HG02588 (cell line): Measurements from ENCODE around the gene ATP6V0B.

Source experiments
- ATAC-seq: cut with Tn5 transposase; IDR thresholded peaks from one replicate; pipeline ENCODE4 v1.9.1; 2021; ENCODE audit warnings: mild to moderate bottlenecking, moderate library complexity; ENCODE audit not compliant: unreplicated experiment

ATP6V0B gene

DNA sequence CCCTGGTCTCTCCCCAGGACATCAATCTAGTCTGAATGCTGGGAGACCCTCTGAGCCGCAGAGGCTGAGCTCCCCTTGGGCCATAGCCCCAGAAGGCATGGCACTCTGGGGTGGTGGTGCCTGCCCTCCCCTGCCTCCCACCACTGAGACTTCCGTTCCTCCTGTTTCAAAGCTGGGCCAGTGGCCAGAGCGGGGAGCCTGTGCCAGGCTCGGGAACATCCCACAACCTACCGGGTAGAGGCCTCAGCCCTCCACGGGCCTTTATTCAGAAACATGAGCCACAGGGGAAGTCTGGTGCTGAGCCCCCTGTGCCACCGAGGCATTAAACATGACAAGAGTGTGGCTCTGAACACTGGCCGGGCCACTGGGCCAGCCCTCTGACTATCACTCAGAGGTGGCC, 24.7 kb downstream of the ATP6V0B start:
- no peak for ATAC-seq

DNA sequence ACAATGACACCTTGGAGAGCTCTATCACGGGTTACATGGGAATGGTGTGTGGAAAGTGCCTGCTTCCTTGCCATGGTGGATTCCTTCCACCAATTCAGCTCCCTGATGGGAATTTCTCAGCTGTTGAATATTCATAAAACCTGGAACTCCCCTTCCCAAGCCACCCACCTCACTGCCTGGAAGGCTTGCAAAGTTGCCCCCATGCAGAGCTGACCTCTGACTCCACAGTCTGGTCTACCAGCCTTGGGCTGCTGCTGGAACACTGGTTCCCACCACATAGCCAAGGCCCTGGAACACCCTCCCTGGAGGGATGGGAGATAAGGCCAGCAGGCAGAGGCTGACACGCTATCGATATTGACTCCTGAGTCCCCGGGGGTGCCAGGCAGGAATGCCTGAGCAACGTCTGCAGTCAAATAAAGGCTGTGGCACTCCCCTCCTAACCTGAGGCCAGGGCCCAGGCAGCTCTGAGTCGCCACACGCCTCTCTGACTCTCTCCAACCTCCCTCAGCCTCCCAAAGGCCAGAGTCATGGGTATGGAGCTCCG, 25.4 kb downstream of the ATP6V0B start:
- no peak for ATAC-seq

DNA sequence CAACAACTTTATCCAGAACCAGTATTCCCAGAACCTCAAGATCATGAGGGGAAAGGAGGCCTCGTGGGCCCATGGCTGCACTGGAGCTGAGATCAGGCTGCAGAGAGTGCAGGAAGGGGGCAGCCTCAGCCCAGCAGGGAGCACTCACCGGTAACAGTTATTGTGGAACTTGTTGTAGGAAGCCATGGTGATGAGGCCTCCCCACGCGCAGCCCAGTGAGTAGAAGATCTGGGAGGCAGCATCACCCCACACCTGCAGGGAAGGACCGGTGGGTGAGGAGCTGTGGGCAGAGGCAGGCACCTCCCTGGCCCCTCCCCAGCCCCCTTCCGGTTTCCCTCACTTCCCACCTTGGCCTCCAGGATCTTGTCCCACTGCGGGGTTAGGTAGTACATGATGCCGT, 27.4 kb downstream of the ATP6V0B start:
- no peak for ATAC-seq

DNA sequence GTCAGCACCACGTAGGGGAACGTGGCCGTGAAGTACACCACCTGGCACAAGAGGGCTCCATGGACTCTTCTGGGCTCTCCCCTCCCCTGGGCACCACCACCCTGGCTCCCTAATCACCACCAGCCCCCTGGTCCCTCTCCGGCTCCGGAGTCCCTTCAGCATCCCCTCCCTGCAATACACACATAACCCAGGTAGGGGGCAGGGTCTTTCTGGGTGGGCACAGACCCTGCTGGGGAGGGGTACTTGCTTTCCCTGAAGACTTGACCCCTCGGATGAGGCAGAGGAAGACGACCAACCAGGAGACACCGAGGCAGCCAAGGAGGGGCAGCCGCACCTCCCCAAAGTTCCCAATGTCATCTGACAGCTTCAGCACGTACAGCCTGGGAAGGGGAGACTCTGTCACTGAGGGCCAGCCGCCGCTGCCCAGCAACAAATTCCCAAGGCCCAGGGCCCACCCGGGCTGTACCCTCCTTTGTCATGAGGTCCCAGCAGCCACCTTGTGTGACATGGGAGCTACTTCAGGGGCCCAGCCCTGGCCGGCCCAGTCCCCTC, 27.9 kb downstream of the ATP6V0B start:
- no peak for ATAC-seq

DNA sequence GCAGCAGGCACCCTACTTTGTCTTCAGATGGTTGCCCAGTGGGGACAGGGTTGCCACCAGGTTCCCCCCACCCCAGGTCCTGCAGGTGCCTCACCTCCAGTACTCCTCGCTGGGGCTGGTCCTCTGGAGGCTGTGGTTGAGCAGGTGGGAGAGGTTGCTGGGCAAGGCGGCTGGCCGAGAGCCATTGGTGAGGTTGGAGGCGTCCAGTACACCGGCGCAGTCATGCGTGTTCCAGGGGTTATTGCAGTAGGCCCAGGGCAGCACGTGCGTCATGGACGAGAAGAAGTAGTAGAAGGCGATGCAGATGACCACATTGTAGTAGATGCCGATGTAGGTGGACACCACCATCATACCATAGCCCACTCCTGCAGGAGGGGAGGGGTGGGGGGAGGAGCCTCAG, 33.5 kb downstream of the ATP6V0B start:
- no peak for ATAC-seq

DNA sequence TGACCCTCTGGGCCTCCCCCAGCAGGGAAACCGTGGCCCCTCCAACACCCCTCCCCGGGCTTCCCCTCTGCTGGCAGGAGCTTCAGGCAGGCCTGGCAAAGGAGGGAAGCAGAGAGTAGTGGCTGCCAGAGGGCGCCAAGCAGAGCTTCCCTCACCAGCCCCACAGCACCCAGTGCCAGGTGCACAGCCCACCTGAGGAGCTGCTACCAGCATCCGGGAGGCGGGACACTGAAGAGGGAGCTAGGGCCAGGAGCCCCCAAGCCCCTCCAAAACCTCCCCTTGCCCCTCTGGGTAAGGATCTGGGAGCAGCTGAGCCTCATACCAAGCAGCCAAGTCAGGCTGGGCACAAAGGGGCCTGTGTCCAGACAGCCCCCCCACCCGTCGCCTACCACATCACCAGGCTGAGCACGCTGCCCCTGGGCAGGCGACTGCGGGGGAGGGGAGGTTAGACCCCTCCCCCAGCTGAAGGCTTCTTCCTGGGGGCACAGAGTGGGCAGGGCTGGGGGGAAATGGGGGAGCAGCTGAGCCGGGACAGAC, 36.2 kb downstream of the ATP6V0B start:
- ATAC-seq: no peak

DNA sequence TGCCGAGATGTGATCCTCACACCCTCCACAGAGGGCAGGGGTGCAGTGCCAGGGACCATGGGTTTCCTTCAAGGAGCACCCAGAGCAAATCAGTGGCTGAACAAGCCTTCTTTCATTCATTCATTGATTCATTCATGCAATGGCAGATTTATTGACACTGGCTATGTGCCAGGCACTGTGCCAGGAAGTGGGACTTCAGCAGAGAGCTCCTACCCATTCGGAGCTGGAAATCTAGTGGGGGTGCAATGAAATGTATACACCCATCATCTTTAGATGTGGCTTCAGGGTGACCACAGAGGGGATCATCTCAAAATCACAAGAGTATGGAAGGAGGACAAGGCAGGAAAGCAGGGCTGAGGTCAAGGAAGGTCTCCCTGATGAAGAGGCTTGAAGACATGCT, 37.6 kb downstream of the ATP6V0B start:
- no peak for ATAC-seq

DNA sequence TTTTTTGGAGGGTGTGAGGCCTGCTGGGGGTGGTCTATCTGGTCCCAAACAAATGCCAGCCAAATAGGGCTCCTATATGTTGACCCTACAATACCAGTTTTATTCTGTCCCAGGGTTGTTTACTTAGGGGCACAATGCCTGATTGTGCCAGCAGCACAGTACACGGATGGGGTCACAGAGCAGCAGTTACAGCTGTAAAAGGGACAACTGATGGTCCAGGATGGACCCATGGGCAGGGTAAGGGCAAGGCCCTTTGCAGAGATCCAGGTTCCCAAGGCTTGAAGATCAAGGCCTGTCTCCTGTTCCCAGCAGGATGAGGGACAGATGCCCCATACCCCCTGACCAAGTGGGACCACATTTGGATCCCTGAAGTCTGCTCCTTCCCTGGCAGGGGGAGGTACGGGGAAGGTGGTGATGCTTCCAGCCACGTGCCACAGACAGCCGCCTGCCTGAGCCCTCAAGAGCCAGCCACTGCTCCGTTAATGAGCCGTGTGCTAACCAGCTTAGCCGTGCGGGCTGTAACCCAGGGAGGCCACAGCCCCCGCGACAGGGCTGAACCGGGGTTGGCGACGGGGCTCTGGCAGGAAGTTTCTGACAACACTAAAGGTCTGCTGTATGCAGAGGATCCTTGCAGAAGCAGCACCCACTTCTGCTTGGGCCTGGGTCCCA, 38.3 kb downstream of the ATP6V0B start:
- no peak for ATAC-seq

DNA sequence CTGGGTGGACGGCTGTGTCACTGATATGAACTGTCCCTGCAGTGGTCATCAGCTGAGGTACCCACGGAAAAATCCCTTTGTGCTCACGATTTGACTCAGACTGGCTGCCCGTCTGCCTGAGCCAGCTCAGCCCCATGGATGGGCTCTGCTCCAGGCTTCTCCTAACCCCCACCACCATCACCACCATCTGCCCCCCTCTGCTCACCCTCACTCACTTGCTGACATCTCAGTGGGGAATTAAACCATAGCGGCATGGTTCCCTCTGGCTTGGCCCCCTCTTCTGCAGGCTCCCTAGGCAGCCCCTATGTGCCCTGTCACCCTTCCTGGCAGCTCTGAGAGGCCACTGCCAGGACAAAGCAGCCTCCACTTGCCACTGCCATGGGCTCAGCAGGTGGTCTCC, 39.2 kb downstream of the ATP6V0B start:
- ATAC-seq: no peak

DNA sequence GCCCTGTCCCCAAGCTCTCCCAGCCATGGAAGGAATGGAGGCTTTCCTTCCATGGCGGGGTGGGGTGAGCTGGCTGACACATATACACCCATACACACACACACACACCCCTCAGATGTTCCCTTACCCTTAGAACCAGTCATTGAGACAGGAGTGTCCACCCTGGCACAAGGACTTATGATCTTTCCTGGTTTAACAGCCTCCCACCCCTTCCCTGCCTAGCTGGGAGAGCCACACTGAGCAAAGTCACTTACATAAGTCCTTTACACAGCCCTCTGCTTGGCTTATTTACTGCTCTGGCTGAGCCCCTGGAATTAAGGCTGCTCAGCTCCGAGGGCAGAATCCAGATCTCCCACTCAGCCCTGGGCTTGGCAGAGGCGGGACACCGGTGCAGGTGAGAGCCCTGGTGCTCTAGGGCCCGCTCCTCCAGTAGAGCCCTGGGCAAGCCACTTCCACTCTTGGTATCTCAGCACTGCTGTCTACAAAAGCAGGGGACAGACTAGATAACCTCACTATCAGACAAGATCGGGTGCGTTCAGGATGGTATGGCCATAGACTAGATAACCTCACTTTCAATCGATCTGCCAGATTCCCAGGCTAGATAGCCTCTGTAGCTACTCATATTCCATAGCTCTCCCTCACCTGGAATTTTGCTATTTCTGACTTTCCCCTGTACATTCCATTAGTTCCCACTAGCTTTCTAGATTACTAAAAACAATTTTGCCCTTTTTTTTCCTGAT, 39.8 kb downstream of the ATP6V0B start:
- no peak for ATAC-seq

DNA sequence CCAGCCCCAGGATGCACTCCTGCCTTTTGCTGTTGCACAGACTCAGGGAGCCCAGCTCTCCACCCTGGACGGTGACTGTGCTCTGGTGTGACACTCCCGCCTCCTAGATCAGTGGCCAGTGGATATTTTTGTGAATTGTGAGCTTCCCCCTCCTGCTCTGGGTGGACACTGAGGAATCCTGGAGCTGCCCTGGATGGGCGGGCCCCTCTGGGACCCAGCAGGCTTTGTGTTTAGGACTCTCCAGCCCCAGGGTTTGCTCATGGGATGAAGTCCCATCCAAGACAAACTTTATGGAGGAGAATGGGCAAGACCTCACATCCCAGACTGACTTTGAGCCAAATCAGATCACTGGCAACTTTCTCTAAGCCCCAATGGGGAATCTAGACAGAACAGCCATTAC, 40.4 kb downstream of the ATP6V0B start:
- no peak for ATAC-seq

DNA sequence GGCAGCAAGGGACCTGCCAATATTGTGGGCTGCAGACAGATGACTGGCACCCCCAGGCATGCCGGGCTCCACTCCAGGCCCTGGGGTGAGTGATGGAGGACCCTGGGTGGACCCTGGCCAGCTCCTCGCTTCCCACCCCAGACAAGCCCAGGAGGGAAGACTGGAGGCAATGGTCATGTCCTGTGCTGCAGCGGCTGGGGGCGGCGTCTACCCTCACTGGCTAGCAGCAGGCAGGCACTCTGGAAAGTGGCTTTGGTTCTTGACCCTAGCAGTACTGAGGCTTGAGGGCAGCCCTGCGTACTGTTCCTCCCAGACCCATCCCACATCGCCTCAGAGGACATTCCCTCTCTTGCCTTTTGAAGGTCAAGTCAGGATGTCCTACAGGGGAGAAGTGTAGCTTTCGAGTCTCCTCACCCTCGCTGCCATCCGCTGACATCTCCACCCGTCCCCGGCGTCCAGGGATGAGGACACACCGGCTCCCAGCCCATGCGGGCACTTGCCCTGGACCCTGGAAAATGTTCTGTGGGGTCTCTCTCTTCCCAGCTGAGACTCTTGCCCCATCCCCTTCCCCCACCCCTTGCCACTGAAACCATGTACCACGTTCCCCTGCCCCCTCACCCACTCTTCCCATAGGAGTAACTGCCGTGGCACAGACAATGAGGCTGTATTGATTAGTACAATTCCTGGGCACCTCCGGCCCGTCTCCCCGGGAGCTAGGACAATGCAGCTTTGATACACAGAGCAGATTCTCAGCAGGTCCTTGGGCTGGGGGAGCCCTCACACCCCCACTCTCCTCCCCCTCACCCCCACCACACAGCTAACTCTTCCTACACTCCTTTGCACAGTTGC, 41.5 kb downstream of the ATP6V0B start:
- ATAC-seq: no peak

DNA sequence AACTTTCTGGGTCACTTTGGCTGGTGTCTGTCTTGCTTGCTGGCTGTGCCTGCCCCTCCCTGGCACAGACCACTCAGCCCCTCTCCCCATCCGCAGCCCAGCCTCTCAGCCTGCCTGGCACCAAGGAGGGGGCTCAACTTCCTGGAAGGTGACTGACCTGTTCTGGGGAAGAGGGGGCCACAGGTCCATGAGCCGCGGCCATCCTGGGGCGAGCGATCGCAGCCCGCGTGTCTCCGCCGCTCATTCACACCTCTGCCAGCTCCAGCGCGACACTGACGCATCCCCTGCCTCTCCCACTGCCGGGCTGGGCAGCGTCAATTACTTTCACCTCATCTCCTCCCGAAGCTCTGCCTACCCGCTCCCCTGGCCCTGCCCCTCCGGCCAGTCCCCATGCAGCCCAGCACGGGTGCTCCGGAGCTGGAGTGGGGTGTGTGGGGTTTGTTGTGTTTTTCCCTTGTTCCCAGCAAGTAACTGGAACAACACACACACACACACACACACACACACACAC, 42.2 kb downstream of the ATP6V0B start:
- ATAC-seq: no peak

DNA sequence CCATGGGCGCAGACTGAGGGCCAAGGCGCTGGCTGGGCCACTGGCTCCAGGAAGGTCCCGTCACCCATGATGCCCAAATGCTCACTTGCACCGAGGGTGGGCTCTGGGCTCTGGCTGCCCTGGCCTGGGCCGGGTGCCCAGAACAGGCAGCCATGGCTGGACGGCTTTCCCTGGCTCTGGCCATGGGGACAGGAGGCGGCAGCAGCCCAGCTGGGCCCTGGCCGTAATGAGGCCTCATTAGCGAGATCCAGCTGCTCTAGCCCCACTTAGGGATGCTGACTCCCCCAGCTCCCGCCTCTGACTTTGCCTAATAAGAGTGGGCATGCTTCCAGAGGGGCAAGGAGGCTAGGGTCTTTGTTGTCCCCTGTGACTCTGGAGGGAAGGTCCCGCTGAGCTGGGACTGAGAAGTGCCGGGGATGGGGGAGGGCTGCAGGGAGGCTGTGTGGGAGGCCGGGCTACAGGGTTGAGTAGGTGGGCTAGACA, 44.7 kb downstream of the ATP6V0B start:
- ATAC-seq: no peak

DNA sequence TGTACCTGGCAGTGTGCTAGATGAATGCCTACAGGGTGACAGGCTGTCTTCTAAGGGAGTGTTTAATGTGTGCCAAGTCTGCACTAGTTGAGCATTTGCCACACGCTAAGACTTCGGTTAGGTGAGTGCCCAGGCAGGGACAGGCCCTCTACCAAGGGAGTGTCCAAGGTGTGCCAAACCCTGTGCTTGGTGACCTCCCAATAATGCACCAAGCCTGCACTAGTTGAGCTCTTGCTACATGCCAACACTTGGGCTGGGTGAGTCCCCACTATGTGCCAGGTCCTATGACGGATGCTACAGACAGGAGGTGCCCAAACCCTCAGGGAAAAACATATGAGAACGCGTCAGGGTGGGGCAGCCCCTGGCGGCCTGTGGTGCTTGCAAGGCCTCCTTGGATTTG, 45.7 kb downstream of the ATP6V0B start:
- no peak for ATAC-seq

DNA sequence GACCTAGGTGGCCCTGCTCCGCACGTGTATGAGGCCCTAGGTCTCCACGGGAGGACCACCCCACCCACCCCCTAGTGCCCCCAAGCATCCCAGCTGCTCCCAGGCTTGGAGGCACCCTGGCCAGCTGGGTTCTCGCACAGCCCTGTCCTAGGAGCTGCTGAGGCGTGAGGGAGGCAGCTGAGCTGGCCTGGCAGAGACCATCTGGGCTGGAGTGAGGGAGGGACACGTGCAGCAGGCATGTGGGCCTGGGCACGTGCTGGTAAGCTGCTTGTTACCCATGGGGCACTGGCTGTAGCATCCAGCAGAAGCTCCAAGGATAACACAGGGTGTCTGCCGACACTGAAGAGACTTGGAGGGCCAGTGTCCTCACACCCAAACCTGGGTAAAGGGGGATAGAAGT, 46.4 kb downstream of the ATP6V0B start:
- no peak for ATAC-seq

DNA sequence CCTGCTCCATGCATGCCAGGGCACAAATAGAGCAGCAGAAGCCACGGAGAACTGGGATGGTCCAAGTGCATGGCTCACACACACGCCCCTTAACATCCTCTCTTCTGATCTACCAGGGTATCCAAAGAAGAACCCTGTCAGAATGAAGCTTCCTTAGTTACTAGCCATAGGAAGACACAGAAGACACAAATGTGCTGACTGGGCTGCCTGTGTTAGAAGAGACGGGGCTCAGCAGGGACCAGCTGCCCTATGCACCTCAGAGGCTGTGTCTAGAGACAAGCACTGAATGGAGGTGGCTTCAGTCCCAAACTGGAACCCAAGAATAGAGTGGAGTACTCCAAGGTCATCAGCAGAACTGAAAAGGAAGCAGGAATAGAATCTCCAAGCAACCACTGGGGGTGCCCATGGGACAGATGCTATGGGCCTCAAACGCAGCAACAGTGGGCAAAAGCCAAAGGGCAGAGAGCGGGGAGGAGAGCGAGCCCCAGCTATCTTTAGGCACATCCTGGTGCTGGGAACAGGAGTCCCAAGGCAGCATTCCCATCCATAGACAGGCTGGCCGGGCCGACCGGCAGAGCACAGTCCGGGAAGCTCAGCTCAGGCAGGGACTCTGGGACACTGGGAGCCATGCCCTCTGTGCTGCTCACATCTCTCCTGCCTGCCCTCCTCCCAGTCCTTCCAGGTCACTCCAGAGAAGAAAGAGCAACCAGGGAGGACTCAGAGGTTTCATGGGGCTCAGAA, 47.0 kb downstream of the ATP6V0B start:
- no peak for ATAC-seq

DNA sequence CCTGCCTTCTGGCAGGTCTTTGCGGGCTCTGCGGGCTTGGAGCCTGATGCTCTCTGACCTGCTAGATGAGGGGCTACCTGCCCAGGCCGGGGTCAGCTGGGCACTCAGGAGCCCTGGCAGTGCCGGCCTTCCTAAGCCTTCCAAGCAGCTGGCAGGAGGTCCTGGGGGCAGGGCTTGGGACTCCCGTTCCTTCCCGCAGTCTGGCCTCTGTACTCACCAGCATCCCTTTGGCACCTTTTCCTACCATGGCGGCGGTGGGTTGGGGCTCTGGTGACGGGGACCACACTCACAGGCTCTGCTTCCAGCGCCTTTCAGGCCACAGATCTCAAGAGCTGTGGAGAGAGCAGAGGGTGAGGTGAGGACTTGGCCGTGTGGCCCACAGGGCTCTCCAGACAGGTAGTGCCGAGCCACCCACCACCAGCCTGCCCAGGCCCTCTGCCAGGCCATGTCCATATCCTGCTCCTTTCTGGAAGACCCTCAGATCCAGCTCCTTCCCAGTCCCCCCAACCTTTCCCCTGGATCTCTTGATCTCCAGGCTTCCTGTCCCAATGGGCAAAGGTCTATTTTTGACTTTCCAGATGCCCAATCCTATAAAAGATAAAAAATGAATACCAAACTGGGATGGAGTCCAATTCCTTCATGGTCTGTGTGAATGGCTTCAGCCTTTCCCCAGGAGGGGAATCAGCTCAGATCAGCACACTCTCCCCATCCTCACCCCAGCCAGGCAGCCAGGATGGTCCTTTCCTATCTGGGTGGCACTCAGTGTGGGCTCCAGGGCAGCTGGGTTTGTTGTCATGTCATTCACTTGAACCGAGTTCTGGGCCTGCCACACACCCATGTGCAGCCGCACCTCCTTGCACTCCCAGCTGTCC, 49.5 kb downstream of the ATP6V0B start:
- ATAC-seq: no peak
